ENCODE results near the gene RARRES1. TPM values are rescaled to one million over a fixed set of nuclear protein-coding genes. Genes with fewer than 3 reads are reported as not detected.

The RARRES1 gene
- total and polyA plus RNA-seq, 10 donors: 1.8 to 20.9 (median 4.9) TPM

GRCh38 chr3:158761350-158761749, 29.1 kb upstream of the RARRES1 start:
- DNase-seq: no peak
- Histone ChIP-seq H3K36me3 (peaks cover 0 to 7% (median 0%) of the 10 kb centered on the region in 6 donors), H3K27ac (no peak overlapping the region), H3K9me3 (no peaks in the 10 kb centered on the region), H3K4me3 (no peak overlapping the region), H3K4me1 (no peaks in the 10 kb centered on the region), H3K27me3 (replicated peaks in 1 of 7) (no peaks in the 10 kb centered on the region)
- TF ChIP-seq POLR2AphosphoS5 (IDR thresholded peaks at IDR 0.05): no peak
- intact Hi-C loops (cut with DNase I; ENCODE audit: low total_unique reads): no loop called here
- 76 to 85% (median 83%) methylated on average over 3 of the region's 3 CpGs for WGBS, 5 donors

- H3K27me3 ChIP-seq (replicated peaks in 1 of 7): no peaks in the 10 kb centered on the region
- no peaks in the 10 kb centered on the region for H3K9me3 ChIP-seq
- TF ChIP-seq POLR2AphosphoS5 (IDR thresholded peaks at IDR 0.05) (no peak), POLR2A (IDR thresholded peaks at IDR 0.05) (no peak)
- TF ChIP-seq, protein P1, sequence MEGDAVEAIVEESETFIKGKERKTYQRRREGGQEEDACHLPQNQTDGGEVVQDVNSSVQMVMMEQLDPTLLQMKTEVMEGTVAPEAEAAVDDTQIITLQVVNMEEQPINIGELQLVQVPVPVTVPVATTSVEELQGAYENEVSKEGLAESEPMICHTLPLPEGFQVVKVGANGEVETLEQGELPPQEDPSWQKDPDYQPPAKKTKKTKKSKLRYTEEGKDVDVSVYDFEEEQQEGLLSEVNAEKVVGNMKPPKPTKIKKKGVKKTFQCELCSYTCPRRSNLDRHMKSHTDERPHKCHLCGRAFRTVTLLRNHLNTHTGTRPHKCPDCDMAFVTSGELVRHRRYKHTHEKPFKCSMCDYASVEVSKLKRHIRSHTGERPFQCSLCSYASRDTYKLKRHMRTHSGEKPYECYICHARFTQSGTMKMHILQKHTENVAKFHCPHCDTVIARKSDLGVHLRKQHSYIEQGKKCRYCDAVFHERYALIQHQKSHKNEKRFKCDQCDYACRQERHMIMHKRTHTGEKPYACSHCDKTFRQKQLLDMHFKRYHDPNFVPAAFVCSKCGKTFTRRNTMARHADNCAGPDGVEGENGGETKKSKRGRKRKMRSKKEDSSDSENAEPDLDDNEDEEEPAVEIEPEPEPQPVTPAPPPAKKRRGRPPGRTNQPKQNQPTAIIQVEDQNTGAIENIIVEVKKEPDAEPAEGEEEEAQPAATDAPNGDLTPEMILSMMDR (IDR thresholded peaks at IDR 0.05 in 8 of 11, conservative IDR thresholded peaks at IDR 0.05 in 3 of 11): no peak
- 81 to 91% (median 85%) methylated on average over 2 of the region's 2 CpGs for WGBS, 5 donors
- intact Hi-C loops (cut with DNase I; ENCODE audit: low total_unique reads): no loop called here
- H3K36me3 ChIP-seq: peaks cover 0 to 6% (median 0%) of the 10 kb centered on the region in 6 donors
- DNase-seq: no peak
- H3K4me3 ChIP-seq: no peak overlapping the region
- H3K27ac ChIP-seq: no peak overlapping the region
- H3K4me1 ChIP-seq: no peaks in the 10 kb centered on the region
Observed at GRCh38 chr3:158755421-158755820, 23.2 kb upstream of the RARRES1 start.

DNA sequence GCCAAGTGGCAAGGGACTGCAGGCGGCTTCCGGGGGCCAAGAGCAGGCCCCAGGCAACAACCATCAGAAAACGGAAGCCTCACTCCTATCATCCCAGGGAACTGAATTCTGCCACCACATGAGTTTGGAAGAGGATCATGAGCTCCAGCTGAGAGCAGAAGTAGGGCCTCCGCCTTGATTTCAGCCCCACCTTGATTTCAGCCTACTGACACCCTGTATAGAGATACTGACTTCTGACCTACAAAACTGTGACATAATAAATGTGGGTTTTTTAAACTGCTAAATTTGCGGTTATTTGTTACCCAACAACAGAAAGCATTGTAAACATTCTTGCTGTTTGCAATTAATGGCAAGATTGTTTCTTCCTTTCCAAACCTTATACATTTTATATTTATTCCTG, 21.6 kb upstream of the RARRES1 start:
- no peak for DNase-seq
- intact Hi-C loops (cut with DNase I; ENCODE audit: low total_unique reads): no loop called here
- H3K27ac ChIP-seq: no peak overlapping the region
- no peak overlapping the region for H3K4me3 ChIP-seq
- 91 to 99% (median 96%) methylated on average over 5 of the region's 5 CpGs for WGBS, 5 donors
- H3K4me1 ChIP-seq: peaks cover 0 to 1% (median 0%) of the 10 kb centered on the region in 6 donors
- TF ChIP-seq, protein P1 (IDR thresholded peaks at IDR 0.05 in 8 of 11, conservative IDR thresholded peaks at IDR 0.05 in 3 of 11): no peak
- TF ChIP-seq POLR2A (IDR thresholded peaks at IDR 0.05) (no peak), POLR2AphosphoS5 (IDR thresholded peaks at IDR 0.05) (no peak)
- no peaks in the 10 kb centered on the region for H3K36me3 ChIP-seq
- no peaks in the 10 kb centered on the region for H3K9me3 ChIP-seq
- no peaks in the 10 kb centered on the region for H3K27me3 ChIP-seq (replicated peaks in 1 of 7)

DNA sequence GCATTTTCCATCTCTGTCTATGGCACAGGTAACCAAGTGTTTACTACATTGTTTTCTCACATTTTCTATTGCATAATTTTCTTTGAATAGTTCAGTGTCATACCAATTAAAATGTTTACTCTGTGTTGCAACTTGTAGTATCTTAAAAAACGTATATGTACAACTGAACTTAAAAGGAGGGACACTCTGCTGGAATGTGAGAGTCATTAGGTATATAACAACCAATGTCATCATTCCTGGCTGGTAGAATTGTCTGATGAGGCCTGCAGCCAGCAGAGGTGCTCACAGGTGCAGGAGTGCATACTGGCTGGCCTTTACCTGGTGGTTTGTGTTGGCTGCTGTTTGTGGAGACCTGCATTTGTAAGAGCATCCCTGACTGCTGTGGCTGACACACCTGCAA, 19.1 kb upstream of the RARRES1 start:
- Histone ChIP-seq H3K9me3 (no peaks in the 10 kb centered on the region), H3K36me3 (peaks cover 0 to 11% (median 0%) of the 10 kb centered on the region in 6 donors), H3K4me3 (no peak overlapping the region), H3K27ac (no peak overlapping the region), H3K4me1 (peaks cover 0 to 20% (median 0%) of the 10 kb centered on the region in 6 donors), H3K27me3 (replicated peaks in 1 of 7) (no peaks in the 10 kb centered on the region)
- DNase-seq: no peak
- intact Hi-C loops (cut with DNase I; ENCODE audit: low total_unique reads): no loop called here
- WGBS, 5 donors: 66 to 82% (median 69%) methylated on average over 1 of the region's 1 CpG
- TF ChIP-seq, protein P1 (IDR thresholded peaks at IDR 0.05 in 8 of 11, conservative IDR thresholded peaks at IDR 0.05 in 3 of 11): no peak
- TF ChIP-seq POLR2AphosphoS5 (IDR thresholded peaks at IDR 0.05) (no peak), POLR2A (IDR thresholded peaks at IDR 0.05) (no peak)

GRCh38 chr3:158750016-158750415, 17.8 kb upstream of the RARRES1 start:
- no peaks in the 10 kb centered on the region for H3K27me3 ChIP-seq (replicated peaks in 1 of 7)
- H3K4me3 ChIP-seq: no peak overlapping the region
- no peak for DNase-seq
- peaks cover 0 to 18% (median 0%) of the 10 kb centered on the region in 6 donors for H3K36me3 ChIP-seq
- H3K4me1 ChIP-seq: peaks cover 0 to 20% (median 0%) of the 10 kb centered on the region in 6 donors
- intact Hi-C loops (cut with DNase I; ENCODE audit: low total_unique reads): no loop called here
- H3K27ac ChIP-seq: no peak overlapping the region
- no peak for TF ChIP-seq POLR2AphosphoS5 (IDR thresholded peaks at IDR 0.05)
- TF ChIP-seq, protein P1 (IDR thresholded peaks at IDR 0.05 in 8 of 11, conservative IDR thresholded peaks at IDR 0.05 in 3 of 11): no peak
- TF ChIP-seq POLR2A (IDR thresholded peaks at IDR 0.05): no peak
- no peaks in the 10 kb centered on the region for H3K9me3 ChIP-seq
- WGBS, 5 donors: 89 to 99% (median 94%) methylated on average over 6 of the region's 6 CpGs
